Spleen (tissue), 7 donors: Measurements from ENCODE around the gene CNNM2.

Experiments
- POLR2A ChIP-seq, 3 donors: fragments of 450-650 bp; IDR thresholded peaks; one replicate each; pipeline ENCODE4 v1.5.1; 2017; ENCODE audit warnings: antibody characterized with exemption in 3 of 3, mild to moderate bottlenecking in 1 of 3
- TF ChIP-seq, protein P1 (sequence below), 11 experiments: fragments of 200-600 bp in 7 of 11; fragments of 450-650 bp in 4 of 11; sonication (generic) in 4 of 11; IDR thresholded peaks in 8 of 11; conservative IDR thresholded peaks in 3 of 11; 1 replicate in 7 of 11; 2 replicates in 4 of 11; pipeline versions ENCODE4 v1.4.0 to v1.8.0; 2016 to 2021; ENCODE audit warnings: antibody characterized with exemption in 11 of 11, inconsistent platforms in 4 of 11, mild to moderate bottlenecking in 1 of 11
- donor health status: DM: no; HTN: no; CAD: no; lungs with moderate emphysema.
- donor health status: DM: no; HTN: no; CAD: no.
- donor health status: DM: no; HTN: no; CAD: no.

DNA sequence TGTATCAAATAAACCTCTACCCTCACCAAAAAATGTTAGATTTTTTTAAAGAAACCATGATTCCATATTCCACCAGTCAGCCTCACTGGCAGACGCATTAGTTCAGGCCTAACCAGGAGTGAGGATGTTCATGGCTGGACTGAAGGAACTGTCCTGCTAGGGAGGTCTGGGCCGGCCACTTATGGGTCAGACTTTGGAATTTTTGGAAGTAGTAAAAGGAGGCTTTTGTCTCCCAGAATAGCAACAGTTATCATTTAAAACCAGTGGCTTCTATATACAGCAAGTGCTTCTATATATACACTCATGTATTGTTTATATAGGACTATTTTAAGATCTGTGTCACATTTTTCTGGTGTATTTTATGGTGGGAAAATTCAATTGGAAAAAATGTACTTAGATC, 120.5 kb downstream of the CNNM2 start:
- TF ChIP-seq, protein P1, sequence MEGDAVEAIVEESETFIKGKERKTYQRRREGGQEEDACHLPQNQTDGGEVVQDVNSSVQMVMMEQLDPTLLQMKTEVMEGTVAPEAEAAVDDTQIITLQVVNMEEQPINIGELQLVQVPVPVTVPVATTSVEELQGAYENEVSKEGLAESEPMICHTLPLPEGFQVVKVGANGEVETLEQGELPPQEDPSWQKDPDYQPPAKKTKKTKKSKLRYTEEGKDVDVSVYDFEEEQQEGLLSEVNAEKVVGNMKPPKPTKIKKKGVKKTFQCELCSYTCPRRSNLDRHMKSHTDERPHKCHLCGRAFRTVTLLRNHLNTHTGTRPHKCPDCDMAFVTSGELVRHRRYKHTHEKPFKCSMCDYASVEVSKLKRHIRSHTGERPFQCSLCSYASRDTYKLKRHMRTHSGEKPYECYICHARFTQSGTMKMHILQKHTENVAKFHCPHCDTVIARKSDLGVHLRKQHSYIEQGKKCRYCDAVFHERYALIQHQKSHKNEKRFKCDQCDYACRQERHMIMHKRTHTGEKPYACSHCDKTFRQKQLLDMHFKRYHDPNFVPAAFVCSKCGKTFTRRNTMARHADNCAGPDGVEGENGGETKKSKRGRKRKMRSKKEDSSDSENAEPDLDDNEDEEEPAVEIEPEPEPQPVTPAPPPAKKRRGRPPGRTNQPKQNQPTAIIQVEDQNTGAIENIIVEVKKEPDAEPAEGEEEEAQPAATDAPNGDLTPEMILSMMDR (IDR thresholded peaks at IDR 0.05 in 8 of 11, conservative IDR thresholded peaks at IDR 0.05 in 3 of 11): no peak
- no peak for TF ChIP-seq POLR2A (IDR thresholded peaks at IDR 0.05)
